OCI-LY7 (cell line): ENCODE measurements around the gene SPATA25. TPM values are rescaled to one million over a fixed set of nuclear protein-coding genes. Genes with fewer than 3 reads are reported as not detected.

Experiments
- BruUV-seq: library from RNA; stranded (reverse); fragments of 400-500 nt; replicated peaks from 2 replicates; lab custom pipeline; 2021; lab: Mats Ljungman, UMichigan
- CTCF ChIA-PET: fragments of 300-600 bp; sonication (Branson Sonifier 250); formaldehyde crosslinking; loops from one replicate; lab custom pipeline; 2022; ENCODE audit warnings: antibody characterized with exemption; ENCODE audit not compliant: unreplicated experiment; lab: Charles Lee
- POLR2A ChIA-PET: fragments of 300-600 bp; sonication (Branson Sonifier 250); formaldehyde crosslinking; loops from one replicate; lab custom pipeline; 2022; ENCODE audit warnings: antibody characterized with exemption; lab: Charles Lee
- DNase-seq: peaks from one replicate; pipeline ENCODE4 v3.0.0-alpha.2; 2015; ENCODE audit warnings: low spot score
- H2AFZ ChIP-seq: fragments of 200-600 bp; sonication (generic), shearing (Covaris generic); 2 replicates; pipeline ENCODE4 v1.6.1; 2014; ENCODE audit warnings: mild to moderate bottlenecking, antibody characterized with exemption, low read length, moderate library complexity
- H3K27ac ChIP-seq: fragments of 200-600 bp; sonication (generic); 2 replicates; pipeline ENCODE4 v1.5.1; 2014; ENCODE audit warnings: mixed run types, low read depth, mild to moderate bottlenecking, moderate library complexity, low read length, inconsistent platforms; ENCODE audit not compliant: poor library complexity, severe bottlenecking
- H3K36me3 ChIP-seq: fragments of 200-600 bp; sonication (generic); 2 replicates; pipeline ENCODE4 v1.6.1; 2014; ENCODE audit warnings: mild to moderate bottlenecking, antibody characterized with exemption, low read length, moderate library complexity, mixed read lengths; ENCODE audit not compliant: insufficient read depth
- H3K4me1 ChIP-seq: fragments of 200-600 bp; sonication (generic); 2 replicates; pipeline ENCODE4 v1.5.1; 2014; ENCODE audit warnings: mild to moderate bottlenecking, low read length; ENCODE audit not compliant: insufficient read depth, poor library complexity, severe bottlenecking
- H3K4me2 ChIP-seq: fragments of 200-600 bp; sonication (generic); 2 replicates; pipeline ENCODE4 v1.6.1; 2014; ENCODE audit warnings: mild to moderate bottlenecking, low read length
- H3K4me3 ChIP-seq: fragments of 200-600 bp; sonication (generic); 2 replicates; pipeline ENCODE4 v1.5.1; 2014; ENCODE audit warnings: mild to moderate bottlenecking, low read depth, low read length; ENCODE audit not compliant: poor library complexity, severe bottlenecking
- H3K79me2 ChIP-seq: fragments of 200-600 bp; sonication (generic); 2 replicates; pipeline ENCODE4 v1.6.1; 2016; ENCODE audit warnings: low read depth, mild to moderate bottlenecking, low read length, moderate library complexity, mixed read lengths; ENCODE audit not compliant: insufficient read depth
- H3K9me2 ChIP-seq: fragments of 200-600 bp; sonication (generic); 2 replicates; pipeline ENCODE4 v1.6.1; 2016; ENCODE audit warnings: mild to moderate bottlenecking, low read length, mixed read lengths; ENCODE audit not compliant: insufficient read depth
- H3K9me3 ChIP-seq: fragments of 200-600 bp; sonication (generic); 2 replicates; pipeline ENCODE4 v1.6.1; 2014; ENCODE audit warnings: mild to moderate bottlenecking, mixed run types, low read length, mixed read lengths
- H4K20me1 ChIP-seq: fragments of 200-600 bp; sonication (generic); 2 replicates; pipeline ENCODE4 v1.6.1; 2014; ENCODE audit warnings: mild to moderate bottlenecking, antibody characterized with exemption, low read length, moderate library complexity, mixed read lengths; ENCODE audit not compliant: insufficient read depth
- EZH2phosphoT487 ChIP-seq: fragments of 200-600 bp; sonication (generic); IDR thresholded peaks from 2 replicates; pipeline ENCODE4 v1.6.1; 2018; ENCODE audit warnings: low read depth, borderline replicate concordance, mild to moderate bottlenecking, mixed run types, antibody characterized with exemption, low read length, moderate library complexity, mixed read lengths
- intact Hi-C: fragments of 100-400 bp; cut with micrococcal nuclease; formaldehyde crosslinking; loops from one replicate; pipeline ENCODE4 v1.10.0; 2022; ENCODE audit not compliant: unreplicated experiment
- total RNA-seq, 2 experiments: library from RNA; depleted of rRNA in 1 of 2; stranded (reverse); fragments of >200 nt in 1 of 2; shearing (Covaris generic) in 1 of 2; gene quantifications; 2 replicates each; pipeline ENCODE4 v1.2.3, GENCODE V29; 2014 to 2022
- TF ChIP-seq, protein P1 (sequence below): fragments of 200-600 bp; sonication (generic); conservative IDR thresholded peaks from 2 replicates; pipeline ENCODE4 v1.5.1; 2014; ENCODE audit warnings: mild to moderate bottlenecking, antibody characterized with exemption, low read length, moderate library complexity, mixed read lengths

SPATA25 gene
- total RNA-seq, 2 experiments from 2014 or later = 5.8 TPM

DNA sequence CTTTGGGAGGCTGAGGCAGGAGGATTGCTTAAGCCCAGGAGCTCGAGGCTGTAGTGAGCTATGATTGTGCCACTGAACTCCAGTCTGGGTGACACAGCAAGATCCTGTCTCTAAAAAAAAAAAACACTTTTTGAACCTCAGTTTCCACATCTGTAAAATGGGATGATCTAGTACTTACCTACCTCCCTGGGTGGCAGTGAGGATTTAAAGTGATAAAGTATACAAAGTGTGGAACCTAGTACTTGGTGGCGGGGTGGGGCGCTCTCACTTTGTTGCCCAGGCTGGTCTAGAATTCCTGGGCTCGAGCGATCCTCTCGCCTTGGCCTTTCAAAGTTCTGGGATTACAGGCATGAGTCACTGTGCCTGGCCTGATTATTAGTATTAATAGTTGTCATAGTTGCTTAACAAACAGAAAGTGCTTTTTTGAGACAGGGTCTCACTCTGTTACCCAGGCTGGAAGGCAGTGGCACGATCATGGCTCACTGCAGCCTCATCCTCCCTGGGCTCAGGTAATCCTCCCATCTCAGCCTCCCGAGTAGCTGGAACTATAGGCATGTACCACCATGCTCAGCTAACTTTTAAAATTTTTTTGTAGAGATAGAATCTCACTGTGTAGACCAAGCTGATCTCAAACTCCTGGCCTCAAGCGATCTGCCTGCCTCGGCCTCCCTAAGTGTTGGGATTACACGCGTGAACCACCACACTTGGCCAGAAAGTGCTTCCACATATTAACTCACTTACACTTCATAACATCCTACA lies 31.5 kb upstream of the SPATA25 start:
- H3K36me3 ChIP-seq = no peaks in the 10 kb centered on the region
- H3K4me1 ChIP-seq = no peaks in the 10 kb centered on the region
- intact Hi-C loops = no loop called here
- H3K27ac ChIP-seq = no peak overlapping the region
- CTCF ChIA-PET = no interaction called here
- no peak for TF ChIP-seq EZH2phosphoT487
- TF ChIP-seq, protein P1, sequence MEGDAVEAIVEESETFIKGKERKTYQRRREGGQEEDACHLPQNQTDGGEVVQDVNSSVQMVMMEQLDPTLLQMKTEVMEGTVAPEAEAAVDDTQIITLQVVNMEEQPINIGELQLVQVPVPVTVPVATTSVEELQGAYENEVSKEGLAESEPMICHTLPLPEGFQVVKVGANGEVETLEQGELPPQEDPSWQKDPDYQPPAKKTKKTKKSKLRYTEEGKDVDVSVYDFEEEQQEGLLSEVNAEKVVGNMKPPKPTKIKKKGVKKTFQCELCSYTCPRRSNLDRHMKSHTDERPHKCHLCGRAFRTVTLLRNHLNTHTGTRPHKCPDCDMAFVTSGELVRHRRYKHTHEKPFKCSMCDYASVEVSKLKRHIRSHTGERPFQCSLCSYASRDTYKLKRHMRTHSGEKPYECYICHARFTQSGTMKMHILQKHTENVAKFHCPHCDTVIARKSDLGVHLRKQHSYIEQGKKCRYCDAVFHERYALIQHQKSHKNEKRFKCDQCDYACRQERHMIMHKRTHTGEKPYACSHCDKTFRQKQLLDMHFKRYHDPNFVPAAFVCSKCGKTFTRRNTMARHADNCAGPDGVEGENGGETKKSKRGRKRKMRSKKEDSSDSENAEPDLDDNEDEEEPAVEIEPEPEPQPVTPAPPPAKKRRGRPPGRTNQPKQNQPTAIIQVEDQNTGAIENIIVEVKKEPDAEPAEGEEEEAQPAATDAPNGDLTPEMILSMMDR = no peak
- H3K9me3 ChIP-seq = no peaks in the 10 kb centered on the region
- H3K4me3 ChIP-seq = no peak overlapping the region
- H4K20me1 ChIP-seq = no peaks in the 10 kb centered on the region
- no peaks in the 10 kb centered on the region for H3K79me2 ChIP-seq
- no peak overlapping the region for H3K4me2 ChIP-seq
- no peak overlapping the region for H2AFZ ChIP-seq
- POLR2A ChIA-PET = interaction anchor here (0.6 to 1.4 kb wide), 5 partner anchors 8 to 52 kb away, joined by 3 to 6 read pairs (median 4); partner anchors contain the start of genes PCIF1 and ZSWIM1
- H3K9me2 ChIP-seq = no peaks in the 10 kb centered on the region
- DNase-seq = no peak
- BruUV-seq = no TSS peak

DNA sequence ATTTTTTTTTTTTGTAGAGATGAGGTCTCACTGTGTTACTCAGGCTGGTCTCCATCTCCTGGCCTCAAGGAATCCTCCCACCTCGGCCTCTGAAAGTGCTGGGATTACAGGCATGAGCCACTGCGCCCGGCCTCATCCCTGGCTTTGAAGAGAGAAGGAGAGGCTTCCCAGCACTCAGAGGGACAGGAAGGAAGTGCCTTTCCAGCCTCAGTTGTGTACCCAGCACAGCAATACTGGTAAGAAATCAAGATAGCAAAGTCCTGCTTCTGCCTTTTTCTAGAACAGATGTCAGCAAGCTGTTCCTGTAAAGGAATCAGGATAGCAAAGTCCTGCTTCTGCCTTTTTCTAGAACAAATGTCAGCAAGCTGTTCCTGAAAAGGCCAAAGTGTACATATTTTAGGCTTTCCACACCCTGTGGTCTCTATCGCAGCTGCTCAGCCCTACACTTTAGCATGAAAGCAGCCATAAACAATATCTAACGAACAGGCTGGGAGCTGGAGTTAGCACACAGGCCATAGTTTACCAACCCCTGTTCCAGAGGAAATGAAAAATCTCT lies 30.8 kb upstream of the SPATA25 start:
- intact Hi-C loops = no loop called here
- CTCF ChIA-PET = no interaction called here
- no peak overlapping the region for H3K27ac ChIP-seq
- H3K4me2 ChIP-seq = no peak overlapping the region
- H2AFZ ChIP-seq = no peak overlapping the region
- BruUV-seq = no TSS peak
- no peaks in the 10 kb centered on the region for H4K20me1 ChIP-seq
- no peak for DNase-seq
- no peaks in the 10 kb centered on the region for H3K4me1 ChIP-seq
- TF ChIP-seq, protein P1 = no peak
- no peak for TF ChIP-seq EZH2phosphoT487
- no peaks in the 10 kb centered on the region for H3K9me2 ChIP-seq
- no peaks in the 10 kb centered on the region for H3K36me3 ChIP-seq
- H3K9me3 ChIP-seq = no peaks in the 10 kb centered on the region
- H3K79me2 ChIP-seq = no peaks in the 10 kb centered on the region
- POLR2A ChIA-PET = interaction anchor here (1.0 to 1.4 kb wide), 2 partner anchors 10 to 52 kb away, joined by 3 to 5 read pairs; no protein-coding TSS in a partner anchor
- no peak overlapping the region for H3K4me3 ChIP-seq

DNA sequence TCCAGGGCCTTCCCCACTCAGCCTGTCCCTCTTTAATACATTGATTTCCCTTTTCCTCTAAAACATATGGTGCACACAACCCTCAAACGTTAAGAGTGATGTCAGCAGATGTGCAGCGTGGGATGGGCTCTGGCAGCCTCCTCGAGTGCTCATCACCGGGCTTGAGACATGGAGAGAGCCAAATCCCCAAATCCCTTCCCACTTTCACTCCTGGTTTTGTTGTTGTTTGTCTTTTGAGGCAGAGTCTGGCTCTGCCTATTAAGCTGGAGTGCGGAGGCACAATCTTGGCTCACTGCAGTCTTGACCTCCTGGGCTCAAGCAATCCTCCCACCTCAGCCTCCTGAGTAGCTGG lies 30.3 kb upstream of the SPATA25 start:
- Histone ChIP-seq H3K27ac (no peak overlapping the region), H3K9me3 (no peaks in the 10 kb centered on the region), H3K4me2 (no peak overlapping the region), H4K20me1 (no peaks in the 10 kb centered on the region), H3K79me2 (no peaks in the 10 kb centered on the region), H3K9me2 (no peaks in the 10 kb centered on the region), H3K4me1 (no peaks in the 10 kb centered on the region), H2AFZ (no peak overlapping the region), H3K36me3 (no peaks in the 10 kb centered on the region), H3K4me3 (no peak overlapping the region)
- TF ChIP-seq, protein P1 = no peak
- TF ChIP-seq EZH2phosphoT487 = no peak
- no TSS peak for BruUV-seq
- ChIA-PET CTCF (no interaction called here), POLR2A (interaction anchor here (1.0 to 1.4 kb wide), 2 partner anchors 10 to 53 kb away, joined by 3 to 5 read pairs; no protein-coding TSS in a partner anchor)
- intact Hi-C loops = no loop called here
- no peak for DNase-seq
